ENCODE measurements around the gene SLC22A16.
"Not testable (repeated sequence)": the region's sequence is repeated elsewhere in the genome, so short reads cannot be mapped to it uniquely, and the experiment has no call there.

The SLC22A16 gene, protein sequence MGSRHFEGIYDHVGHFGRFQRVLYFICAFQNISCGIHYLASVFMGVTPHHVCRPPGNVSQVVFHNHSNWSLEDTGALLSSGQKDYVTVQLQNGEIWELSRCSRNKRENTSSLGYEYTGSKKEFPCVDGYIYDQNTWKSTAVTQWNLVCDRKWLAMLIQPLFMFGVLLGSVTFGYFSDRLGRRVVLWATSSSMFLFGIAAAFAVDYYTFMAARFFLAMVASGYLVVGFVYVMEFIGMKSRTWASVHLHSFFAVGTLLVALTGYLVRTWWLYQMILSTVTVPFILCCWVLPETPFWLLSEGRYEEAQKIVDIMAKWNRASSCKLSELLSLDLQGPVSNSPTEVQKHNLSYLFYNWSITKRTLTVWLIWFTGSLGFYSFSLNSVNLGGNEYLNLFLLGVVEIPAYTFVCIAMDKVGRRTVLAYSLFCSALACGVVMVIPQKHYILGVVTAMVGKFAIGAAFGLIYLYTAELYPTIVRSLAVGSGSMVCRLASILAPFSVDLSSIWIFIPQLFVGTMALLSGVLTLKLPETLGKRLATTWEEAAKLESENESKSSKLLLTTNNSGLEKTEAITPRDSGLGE

DNA sequence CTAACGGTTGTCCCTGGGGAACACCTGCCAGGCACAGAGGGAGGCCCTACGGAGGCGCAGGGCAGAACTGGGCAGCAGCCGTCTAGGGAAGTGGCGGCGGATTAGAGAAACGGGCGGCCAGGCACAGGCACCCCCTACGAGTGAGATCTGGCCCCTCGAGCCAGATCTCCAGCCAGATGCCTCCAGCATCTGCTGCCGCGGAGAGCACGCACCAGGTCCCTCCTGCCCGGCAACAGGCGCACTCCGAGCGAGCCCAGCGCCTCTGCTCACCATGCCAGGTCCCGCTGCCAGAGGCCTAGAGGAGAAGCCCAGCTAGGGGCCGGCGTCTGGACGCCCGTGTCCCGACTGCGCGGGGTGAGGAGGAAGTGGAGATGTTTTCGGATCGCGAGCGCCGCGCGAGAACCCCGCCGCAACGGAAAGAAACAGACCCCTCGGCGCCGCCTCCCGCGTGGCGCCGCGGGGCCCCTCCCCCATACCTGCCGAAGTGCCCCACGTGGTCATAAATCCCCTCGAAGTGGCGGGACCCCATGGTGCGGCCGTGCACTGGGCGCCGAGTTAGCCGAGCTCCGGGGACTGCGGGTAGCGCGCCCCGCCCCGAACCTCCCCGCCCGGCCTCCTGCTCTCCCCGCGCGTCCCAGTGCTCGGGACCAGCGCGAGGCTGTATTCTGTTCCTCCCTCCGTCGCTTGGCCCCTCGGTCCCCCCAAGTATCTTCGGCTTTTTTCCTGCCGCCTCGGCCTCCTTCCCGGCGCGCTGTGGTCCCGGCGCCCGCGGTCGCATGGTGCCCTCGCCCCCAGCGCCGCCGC, at the start of gene SLC22A16:
TSS of gene SLC22A16 (minus strand) at position 568 of the 804 bp plus-strand sequence. CDS start at position 529, 39 bp downstream.
- no peak for DNase-seq (ENCODE audit: low spot score)

DNA sequence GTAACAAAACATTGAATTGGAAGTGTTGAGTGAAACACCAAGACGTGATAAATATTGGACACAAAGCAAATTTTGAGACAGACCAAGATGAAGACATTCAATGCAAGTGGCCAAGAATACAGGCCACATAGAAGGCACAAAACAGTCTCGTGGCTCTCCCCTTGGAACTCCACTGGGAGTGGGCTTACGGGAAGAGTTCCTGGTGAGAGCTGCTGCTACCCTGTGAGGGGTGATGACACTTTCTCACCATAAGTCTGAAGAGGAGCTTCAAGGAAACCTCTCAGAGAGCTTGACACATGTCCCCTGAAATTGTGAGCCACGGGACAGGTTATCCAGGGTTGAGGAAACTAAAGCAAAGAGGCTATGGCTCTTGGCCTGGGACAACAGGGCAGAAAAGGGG, 48.6 kb upstream of the SLC22A16 start:
- DNase-seq (ENCODE audit: low spot score): no peak

DNA sequence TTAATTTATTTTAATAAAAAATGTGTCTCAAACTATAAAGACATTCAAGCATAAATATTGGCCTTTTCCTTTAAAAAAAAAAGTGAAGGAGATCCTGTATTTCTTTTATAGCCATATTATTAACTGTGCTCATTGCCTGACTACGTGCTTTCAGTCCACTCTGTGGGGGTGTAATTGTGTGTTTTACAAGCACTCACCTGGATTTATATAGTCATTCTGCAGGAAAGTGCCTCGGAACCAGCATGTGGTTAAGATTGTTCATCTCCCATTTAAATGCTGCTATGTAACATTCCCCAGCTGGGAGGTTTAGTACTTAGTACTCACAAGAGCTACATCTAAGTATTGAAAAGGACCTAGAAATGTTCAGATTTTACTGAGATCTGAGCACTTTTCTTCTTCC, 47.9 kb upstream of the SLC22A16 start:
- no peak for DNase-seq (ENCODE audit: low spot score)

DNA sequence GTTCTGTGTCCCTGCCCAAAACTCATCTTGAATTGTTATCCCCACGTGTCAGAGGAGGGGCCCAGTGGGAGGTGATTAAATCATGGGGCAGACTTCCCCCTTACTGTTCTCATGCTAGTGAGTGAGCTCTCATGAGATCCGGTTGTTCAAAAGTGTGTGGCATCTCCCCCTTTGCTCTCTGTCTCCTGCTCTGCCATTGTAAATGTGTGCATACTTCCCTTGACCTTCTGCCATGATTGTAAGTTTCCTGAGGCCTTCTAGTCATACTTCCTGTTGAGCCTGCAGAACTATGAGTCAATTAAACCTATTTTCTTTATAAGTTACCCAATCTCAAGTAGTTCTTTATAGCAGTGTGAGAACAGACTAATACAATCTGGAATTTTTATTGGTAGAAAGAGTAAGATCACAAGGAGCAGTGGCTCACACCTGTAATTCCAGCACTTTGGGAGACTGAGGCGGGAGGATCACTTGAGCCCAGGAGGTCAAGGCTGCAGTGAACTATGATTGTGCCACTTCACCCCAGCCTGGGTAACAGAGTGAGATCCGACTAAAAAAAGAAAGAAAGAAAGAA, 47.1 kb upstream of the SLC22A16 start:
- no peak for DNase-seq (ENCODE audit: low spot score)

DNA sequence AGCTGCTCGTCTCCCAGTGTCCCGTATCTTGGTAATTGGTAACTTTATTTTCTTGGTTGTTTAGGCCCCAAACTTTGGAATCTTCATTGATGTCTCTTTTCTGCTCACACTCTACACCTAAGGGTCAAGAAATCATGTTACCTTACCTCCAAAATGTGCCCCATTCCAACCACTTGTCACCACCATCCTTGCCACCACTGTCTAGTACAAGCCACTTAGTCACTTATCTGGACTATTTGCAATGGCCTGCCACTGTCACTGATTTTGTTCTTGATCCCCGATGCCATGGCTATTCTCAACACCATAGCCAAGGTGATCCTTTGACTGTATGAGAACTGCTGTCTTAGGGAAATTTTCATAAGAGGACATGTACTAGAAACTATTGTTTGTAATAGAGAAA, 46.0 kb upstream of the SLC22A16 start:
- DNase-seq (ENCODE audit: low spot score): no peak

DNA sequence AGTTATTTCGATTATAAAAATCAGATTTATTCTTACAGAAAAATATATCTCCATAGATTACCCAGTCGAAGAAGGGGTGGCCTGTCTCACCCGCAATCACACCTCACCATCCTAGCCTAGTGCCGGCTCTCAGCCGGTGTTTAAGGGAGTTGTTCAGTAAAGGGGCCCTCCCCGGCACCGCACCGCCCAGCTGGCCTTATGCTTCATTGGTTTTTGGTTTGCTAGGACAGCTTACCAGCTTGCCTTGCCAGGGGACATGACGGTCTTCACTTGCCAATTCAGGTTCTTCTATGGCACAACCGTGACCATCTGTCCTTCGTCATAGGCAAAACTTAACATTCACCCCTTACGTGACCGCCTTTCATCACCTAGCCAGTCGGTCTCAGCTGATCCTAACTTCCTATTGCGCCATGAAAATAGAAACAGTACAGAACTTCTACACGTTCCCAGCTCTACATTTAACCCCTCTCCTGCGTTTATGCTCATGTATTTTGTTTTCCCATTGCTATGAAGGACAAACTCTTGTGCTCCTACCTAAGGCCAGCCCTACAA, 44.7 kb upstream of the SLC22A16 start:
- no peak for DNase-seq (ENCODE audit: low spot score)

DNA sequence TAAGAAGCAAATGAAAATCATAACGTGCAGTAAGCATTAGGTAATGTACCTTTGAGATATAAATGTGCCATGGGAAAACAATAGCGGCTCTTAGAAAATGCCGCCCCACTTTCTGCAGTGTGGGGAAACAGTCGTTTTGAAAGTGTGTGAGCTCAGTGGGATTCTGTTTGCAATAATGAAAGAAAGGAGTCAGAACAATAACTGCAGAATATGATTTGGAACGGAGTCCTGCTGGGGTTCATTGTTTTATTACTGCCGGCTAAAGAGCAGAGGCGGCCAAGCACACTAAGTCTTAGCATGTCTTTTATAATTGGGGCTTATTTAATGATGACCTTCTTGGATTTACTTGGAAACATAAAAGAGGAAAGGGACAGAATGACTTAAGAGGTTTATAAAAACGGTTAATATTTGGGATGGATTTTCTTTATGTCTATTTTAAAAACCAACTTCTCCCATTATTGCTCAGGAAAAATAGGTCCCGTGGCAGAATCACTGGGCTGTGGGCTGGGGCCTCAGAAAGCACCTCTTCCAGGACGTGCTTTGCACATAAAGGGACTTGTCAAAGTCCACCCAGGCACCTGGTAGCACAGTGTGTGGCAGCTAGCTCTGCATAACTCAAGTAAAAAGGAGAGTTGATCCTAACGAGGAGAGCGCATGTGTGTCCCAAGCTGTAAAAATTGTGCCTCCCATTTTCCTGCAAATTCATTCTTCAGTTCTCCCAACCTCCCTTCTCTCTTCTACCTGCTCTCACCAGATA, 44.0 kb upstream of the SLC22A16 start:
- no peak for DNase-seq (ENCODE audit: low spot score)

DNA sequence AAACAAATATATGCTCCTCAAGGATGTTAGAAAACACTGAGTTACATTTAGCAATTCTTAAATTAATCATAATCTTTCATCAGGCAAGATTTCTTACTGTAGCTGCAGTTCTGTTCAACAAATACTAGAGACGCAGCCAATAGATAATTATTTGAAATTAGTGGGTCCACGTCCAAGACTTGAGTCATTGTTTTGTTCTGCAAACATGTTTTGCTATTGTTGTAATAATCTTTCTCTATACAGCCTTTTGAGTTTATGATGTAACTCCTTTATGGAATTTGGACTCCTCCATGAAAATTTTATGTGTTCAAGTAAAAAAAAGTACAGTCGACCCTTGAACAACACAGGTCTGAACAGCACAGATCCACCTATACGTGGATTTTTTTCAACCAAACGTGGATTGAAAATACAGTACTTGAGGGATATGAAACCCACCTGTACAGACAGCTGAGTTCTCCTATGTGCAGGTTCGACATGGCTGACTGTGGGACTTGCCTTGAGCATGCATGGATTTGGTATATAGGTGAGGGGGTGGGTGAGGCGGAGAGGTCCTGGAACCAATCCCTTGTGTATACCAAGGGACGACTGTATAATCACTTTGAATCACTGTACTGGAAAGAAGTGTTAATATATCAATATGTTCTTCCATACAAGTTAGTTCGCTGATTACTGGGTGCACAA, 41.3 kb upstream of the SLC22A16 start:
- DNase-seq (ENCODE audit: low spot score): no peak

DNA sequence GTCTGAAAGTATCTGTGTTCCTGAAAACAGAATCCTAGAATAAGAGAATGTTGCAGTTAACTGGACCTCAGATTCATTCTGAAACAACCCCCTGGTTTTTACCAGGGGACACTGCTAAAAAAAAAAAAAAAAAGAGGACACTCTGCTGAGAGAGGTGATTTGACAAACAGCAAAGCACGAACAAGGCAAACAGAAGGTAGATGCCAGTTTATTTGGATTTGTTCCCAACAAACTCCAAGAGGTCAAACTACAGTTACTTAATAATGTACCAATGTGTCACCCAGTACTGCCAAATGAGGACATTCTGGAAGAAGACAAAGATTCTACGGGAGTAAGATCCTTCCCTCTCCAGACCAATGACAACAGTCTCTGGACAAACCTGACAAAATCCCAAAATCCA, 40.6 kb upstream of the SLC22A16 start:
- no peak for DNase-seq (ENCODE audit: low spot score)

DNA sequence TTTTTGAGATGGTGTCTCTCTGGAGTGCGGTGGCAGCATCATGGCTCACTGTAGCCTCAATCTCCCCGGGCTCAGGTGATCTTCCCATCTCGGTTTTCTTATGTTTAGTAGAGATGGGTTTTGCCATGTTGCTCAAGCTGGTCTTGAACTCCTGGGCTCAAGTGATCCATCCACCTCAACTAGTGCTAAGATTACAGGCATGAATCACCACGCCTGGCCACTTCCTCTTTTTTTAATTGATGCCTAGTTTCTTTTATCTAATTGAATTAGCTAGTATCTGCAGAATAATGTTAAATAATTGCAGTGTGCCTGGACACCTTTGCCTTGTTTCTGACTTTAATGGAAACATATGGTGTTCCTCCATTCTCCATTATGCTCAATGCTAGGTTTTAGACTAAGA, 38.4 kb upstream of the SLC22A16 start:
- DNase-seq (ENCODE audit: low spot score): no peak

DNA sequence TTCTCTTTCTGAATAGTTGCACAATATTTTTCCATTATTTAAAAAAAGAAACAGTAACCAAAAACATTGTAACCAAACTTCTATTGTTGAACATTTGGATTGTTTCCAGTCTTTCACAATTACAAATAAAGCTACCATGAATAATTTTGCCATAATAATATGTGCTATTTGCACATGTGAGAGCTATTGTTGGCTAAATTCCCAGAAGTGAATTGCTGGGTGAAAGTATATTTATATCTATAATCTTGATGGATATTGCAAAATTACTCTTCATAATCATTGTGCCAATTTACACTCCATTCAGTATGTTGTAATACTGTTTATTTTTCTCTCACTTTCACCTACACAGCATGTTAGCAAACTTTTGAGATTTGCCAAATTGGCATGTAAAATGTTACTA, 36.6 kb upstream of the SLC22A16 start:
- no peak for DNase-seq (ENCODE audit: low spot score)

DNA sequence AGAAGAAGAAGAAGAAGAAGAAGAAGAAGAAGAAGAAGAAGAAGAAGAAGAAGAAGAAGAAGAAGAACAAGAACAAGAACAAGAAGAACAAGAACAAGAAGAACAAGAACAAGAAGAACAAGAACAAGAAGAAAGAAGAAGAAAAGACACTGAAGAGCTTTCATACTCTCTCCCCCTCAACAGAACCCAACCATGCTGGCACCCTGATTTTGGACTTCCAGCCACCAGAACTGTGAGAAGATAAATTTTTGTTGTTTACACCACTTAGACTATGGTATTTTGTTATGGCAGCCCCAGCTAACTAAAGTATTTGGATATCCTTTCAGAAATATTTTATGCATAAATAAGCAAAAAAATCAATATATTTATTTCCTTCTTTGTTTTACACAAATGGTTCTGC, 36.1 kb upstream of the SLC22A16 start:
- not testable (repeated sequence) for DNase-seq (ENCODE audit: low spot score)

DNA sequence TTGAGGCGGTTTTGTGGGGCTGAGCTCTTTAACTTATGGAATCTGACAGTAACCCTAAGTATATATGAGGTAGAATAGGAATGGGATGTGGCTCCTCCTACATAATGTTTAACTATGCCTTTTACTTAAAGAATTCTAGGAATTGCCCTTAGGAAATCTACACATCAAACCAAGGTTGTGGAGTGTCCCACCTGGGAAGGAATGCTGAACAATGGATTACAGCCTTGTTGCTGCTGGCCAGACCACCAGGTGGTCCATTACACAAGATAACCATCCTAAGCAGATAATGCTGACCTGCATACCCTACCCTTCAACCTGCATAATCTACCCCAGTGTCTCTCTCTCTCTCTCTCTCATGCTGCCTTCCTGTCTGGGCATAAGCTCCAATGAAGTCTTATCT, 35.0 kb upstream of the SLC22A16 start:
- no peak for DNase-seq (ENCODE audit: low spot score)

DNA sequence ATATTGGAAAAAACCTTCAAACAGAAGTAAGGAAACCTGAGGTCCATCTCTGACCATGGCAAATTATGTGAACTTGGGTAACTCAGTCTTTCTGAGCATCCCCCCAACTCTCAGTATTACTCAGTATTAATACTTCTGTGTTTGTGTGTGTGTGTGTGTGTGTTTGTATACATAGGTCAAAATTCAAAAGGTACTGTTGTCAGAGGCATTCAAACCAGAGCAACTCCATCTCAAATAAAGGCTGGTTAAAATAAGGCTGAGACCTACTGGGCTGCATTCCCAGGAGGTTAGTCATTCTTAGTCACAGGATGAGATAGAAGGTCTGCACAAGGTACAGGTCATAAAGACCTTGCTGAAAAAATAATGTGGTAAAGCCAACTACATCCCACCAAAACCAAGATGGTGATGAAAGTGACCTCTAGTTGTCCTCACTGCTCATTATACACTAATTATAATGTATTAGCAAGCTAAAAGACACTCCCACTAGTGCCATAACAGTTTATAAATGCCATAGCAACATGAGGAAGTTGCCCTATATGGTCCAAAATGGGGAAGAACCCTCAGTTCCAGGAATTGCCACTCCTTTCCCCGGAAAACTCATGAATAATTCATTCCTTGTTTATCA, 33.3 kb upstream of the SLC22A16 start:
- DNase-seq (ENCODE audit: low spot score): peak; percentile 91

DNA sequence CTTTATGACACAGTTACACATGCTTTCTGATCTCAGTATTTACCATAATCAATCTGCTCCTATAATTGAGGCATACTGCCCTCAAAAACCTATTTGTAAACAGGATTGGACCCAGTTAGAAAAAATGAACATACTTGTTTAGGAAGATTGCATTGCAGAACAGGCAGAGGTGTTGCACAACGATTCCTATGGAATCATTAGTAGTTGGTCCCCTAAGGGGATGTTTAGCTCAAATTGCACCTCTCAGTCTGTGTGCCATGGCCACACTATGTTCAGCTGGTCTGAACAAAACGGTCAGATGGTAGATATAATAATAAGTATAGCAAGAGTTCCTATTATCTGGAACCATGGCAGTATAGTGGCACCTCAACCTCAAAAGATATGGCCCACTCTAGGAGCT, 28.5 kb upstream of the SLC22A16 start:
- not testable (repeated sequence) for DNase-seq (ENCODE audit: low spot score)

DNA sequence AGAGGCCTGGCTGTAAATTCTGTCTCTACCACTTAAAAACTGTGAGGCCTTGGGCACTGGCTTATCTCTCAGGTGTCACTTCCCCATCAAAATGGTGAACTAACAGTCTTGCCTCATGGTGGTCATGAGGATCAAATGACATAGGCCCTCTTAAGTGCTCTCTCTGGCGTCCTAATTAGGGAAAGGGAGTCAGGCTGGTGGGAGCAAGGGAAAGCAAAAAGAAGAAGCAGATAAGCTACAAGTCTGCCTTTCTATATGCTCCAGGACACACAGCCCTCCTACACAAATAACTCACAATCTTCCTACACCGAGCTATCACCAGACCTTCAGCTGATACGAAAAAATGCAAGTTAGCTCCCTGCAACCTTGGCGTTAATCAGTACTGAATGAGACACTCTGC, 19.5 kb upstream of the SLC22A16 start:
- no peak for DNase-seq (ENCODE audit: low spot score)

DNA sequence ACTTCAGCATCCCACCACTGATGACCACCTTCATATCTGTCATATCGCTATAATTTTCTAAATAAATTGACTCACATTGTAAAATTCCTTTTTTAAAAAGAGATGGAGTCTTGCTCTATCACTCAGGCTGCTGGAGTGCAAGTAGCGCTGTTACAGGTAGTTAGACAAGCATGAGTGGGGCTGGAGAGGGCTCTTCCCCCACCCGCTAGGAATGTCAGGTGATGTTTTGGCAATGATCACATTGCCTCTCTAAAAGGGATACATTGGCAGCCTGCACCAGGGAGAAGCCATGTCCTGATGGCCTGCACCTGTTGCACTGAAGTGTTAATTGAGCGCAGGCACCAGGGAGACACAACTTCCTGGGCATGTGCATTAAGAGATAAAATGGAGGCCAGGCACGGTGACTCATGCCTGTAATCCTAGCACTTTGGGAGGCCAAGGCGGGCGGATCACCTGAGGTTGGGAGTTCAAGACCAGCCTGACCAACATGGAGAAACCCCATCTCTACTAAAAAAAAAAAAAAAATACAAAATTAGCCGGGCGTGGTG, 16.9 kb upstream of the SLC22A16 start:
- DNase-seq (ENCODE audit: low spot score): no peak

DNA sequence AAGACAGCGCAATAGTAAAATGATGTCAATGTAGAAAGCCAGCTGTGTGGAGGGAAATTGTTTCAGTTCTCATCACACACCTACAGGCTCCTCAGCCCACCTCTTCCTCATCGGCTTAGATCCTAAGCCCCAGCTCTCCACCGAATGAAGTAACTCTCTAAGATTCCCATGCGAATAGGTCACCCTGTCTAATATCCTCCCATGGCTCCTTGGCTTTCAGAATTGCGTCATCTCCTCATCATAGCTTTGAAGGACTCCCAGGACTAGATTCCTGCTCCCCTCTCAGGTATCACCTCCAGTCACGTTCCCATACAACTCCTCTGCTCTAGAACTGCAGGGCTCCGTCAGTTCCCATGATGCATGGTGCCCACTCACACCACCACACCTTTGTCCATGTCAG, 16.2 kb upstream of the SLC22A16 start:
- peak; percentile 37 for DNase-seq (ENCODE audit: low spot score)

DNA sequence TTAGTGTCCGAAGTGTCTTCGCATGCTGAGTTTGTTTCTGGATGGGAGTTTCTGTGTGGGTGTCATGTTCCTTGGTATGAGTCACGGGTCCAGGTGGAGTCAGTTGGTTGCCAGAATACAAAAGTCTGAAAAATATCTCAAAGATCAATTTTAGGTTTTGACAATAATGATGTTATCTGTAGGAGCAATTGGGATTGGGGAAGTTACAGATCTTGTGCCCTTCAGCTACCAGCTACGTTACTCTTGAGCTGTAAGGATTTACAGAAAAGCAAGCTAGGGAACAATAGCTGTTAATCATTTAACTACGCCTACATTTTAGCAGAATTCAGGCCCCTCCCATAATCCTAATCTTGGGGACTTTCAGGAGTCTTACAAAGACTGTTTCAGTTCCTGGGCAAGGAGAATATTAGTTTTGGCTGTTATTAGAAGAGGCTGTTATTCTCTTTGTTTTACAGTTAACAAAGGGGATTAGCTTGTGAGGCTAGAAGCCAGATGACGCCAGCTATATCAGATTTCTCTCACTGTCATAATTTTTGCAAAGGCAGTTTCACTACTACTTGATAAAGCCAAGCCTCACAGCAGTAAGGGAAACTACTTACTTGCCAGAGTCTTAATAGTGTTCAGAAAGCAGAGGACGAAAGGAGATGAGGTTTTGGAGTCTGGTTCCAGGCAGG, 15.4 kb upstream of the SLC22A16 start:
- peak; percentile 52 for DNase-seq (ENCODE audit: low spot score)

DNA sequence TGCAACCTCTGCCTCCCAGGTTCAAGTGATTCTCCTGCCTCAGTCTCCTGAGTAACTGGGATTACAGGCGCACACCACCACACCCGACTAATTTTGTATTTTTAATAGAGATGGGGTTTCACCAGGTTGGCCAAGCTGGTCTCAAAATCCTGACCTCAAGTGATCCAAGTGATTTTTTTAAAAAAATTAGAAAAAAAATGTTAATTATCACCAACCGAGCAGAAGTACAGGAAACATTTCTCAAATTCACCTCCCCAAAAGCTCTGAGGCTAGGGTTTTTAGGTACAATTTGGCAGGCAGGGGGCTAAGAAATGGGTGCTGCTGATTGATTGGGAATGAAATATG, 14.9 kb upstream of the SLC22A16 start:
- no peak for DNase-seq (ENCODE audit: low spot score)

All from kidney tubule cell (primary cell).